SK-N-SH (cell line): ENCODE measurements around the gene SNAI3. TPM values are rescaled to one million over a fixed set of nuclear protein-coding genes. Genes with fewer than 3 reads are reported as not detected.

Source experiments
- CTCF ChIA-PET: fragments of 300-600, 350-600 bp; formaldehyde crosslinking; extraction: SDS; loops from one replicate; lab custom pipeline; 2021; lab: Yijun Ruan, JAX
- POLR2A ChIA-PET: fragments of 350-600 bp; sonication (Branson Sonifier 250); formaldehyde crosslinking; extraction: SDS; loops from one replicate; lab custom pipeline; 2020; ENCODE audit warnings: antibody characterized with exemption, inconsistent platforms; lab: Yijun Ruan, JAX
- DNase-seq: peaks from one replicate; pipeline ENCODE4 v3.0.0; 2012
- H2AFZ ChIP-seq: fragments of 200-600 bp; sonication (generic); 2 replicates; pipeline ENCODE4 v1.8.1; 2016; ENCODE audit warnings: antibody characterized with exemption, mild to moderate bottlenecking, low read depth
- H3F3A ChIP-seq: fragments of 200-600 bp; sonication (generic); replicated peaks from 2 replicates; pipeline ENCODE3; 2016; ENCODE audit warnings: antibody characterized with exemption, mild to moderate bottlenecking; ENCODE audit not compliant: insufficient read depth
- H3K27ac ChIP-seq, 2 experiments: fragments of 200-500 bp in 1 of 2; fragments of 200-600 bp in 1 of 2; sonication (Bioruptor generic) in 1 of 2; sonication (generic), shearing (Covaris generic) in 1 of 2; 2 replicates each; pipeline versions ENCODE4 v1.5.1 to v1.6.1; 2014 to 2016; ENCODE audit warnings: low read depth in 2 of 2, inconsistent platforms in 1 of 2, low read length in 1 of 2, mild to moderate bottlenecking in 1 of 2, mixed read lengths in 1 of 2
- H3K27me3 ChIP-seq: fragments of 200-600 bp; sonication (generic), shearing (Covaris generic); 2 replicates; pipeline ENCODE4 v1.6.1; 2016; ENCODE audit warnings: mixed run types; ENCODE audit not compliant: insufficient read depth
- H3K36me3 ChIP-seq, 2 experiments: fragments of 200-500 bp in 1 of 2; fragments of 200-600 bp in 1 of 2; sonication (Bioruptor generic) in 1 of 2; sonication (generic) in 1 of 2; replicated peaks in 1 of 2; 2 replicates each; pipeline versions ENCODE3 to v1.5.1; 2014 to 2016; ENCODE audit warnings: low read length in 1 of 2, mild to moderate bottlenecking in 1 of 2; ENCODE audit not compliant: insufficient read depth in 2 of 2, control insufficient read depth in 1 of 2
- H3K4me1 ChIP-seq, 2 experiments: fragments of 200-500 bp in 1 of 2; fragments of 200-600 bp in 1 of 2; sonication (Bioruptor generic) in 1 of 2; sonication (generic), shearing (Covaris generic) in 1 of 2; 2 replicates each; pipeline versions ENCODE4 v1.5.1 to v1.6.1; 2014 to 2016; ENCODE audit warnings: low read depth in 1 of 2, low read length in 1 of 2, mixed run types in 1 of 2; ENCODE audit not compliant: insufficient read depth in 2 of 2, control insufficient read depth in 1 of 2
- H3K4me2 ChIP-seq: fragments of 200-600 bp; sonication (generic), shearing (Covaris generic); 2 replicates; pipeline ENCODE4 v1.6.1; 2017; ENCODE audit warnings: mixed run types
- H3K4me3 ChIP-seq, 2 experiments: fragments of 200-500 bp in 1 of 2; fragments of 200-600 bp in 1 of 2; sonication (Bioruptor generic) in 1 of 2; sonication (generic), shearing (Covaris generic) in 1 of 2; 2 replicates each; pipeline versions ENCODE4 v1.5.1 to v1.8.1; 2014 to 2016; ENCODE audit warnings: low read depth in 2 of 2, inconsistent platforms in 1 of 2, low read length in 1 of 2, mild to moderate bottlenecking in 1 of 2, mixed read lengths in 1 of 2, moderate library complexity in 1 of 2
- H3K79me2 ChIP-seq: fragments of 200-600 bp; sonication (generic); 2 replicates; pipeline ENCODE4 v1.8.1; 2017; ENCODE audit warnings: mild to moderate bottlenecking; ENCODE audit not compliant: insufficient read depth
- H3K9ac ChIP-seq: fragments of 200-600 bp; sonication (generic); 2 replicates; pipeline ENCODE4 v1.6.1; 2017; ENCODE audit warnings: mixed run types
- H3K9me2 ChIP-seq: fragments of 200-600 bp; sonication (generic); 2 replicates; pipeline ENCODE4 v1.6.1; 2017; ENCODE audit warnings: mixed run types
- H3K9me3 ChIP-seq: fragments of 200-600 bp; sonication (generic); 2 replicates; pipeline ENCODE4 v1.6.1; 2017; ENCODE audit warnings: mixed run types, mild to moderate bottlenecking, moderate library complexity
- H4K20me1 ChIP-seq: fragments of 200-600 bp; sonication (generic); 2 replicates; pipeline ENCODE4 v1.6.1; 2017; ENCODE audit warnings: mild to moderate bottlenecking, mixed run types; ENCODE audit not compliant: insufficient read depth
- CHD2 ChIP-seq: fragments of 150-350 bp; IDR thresholded peaks from 2 replicates; pipeline ENCODE4 v1.6.1; 2018; ENCODE audit warnings: low read length; ENCODE audit not compliant: partially characterized antibody
- ELF1 ChIP-seq: IDR thresholded peaks from 2 replicates; pipeline ENCODE4 v1.4.0; 2012
- EP300 ChIP-seq, 2 experiments: IDR thresholded peaks; 2 replicates each; pipeline versions ENCODE4 v1.4.0 to v1.6.1; 2012; ENCODE audit warnings: borderline replicate concordance in 1 of 2, low read depth in 1 of 2, low read length in 1 of 2
- EZH2phosphoT487 ChIP-seq: fragments of 200-600 bp; sonication (generic); IDR thresholded peaks from 2 replicates; pipeline ENCODE4 v1.6.1; 2017; ENCODE audit warnings: low read depth, mixed run types, mild to moderate bottlenecking, antibody characterized with exemption, moderate library complexity, borderline replicate concordance
- FOSL2 ChIP-seq: IDR thresholded peaks from 2 replicates; pipeline ENCODE4 v1.4.0; 2012; ENCODE audit warnings: low read depth, mild to moderate bottlenecking, moderate library complexity, borderline replicate concordance
- FOXJ3 ChIP-seq: sonication (generic); formaldehyde crosslinking; IDR thresholded peaks from 2 replicates; pipeline ENCODE4 v1.5.1; 2020; ENCODE audit warnings: mild to moderate bottlenecking, missing genetic modification reagents
- GATA2 ChIP-seq: sonication (generic); formaldehyde crosslinking; IDR thresholded peaks from 2 replicates; pipeline ENCODE4 v1.5.0; 2020; ENCODE audit warnings: mild to moderate bottlenecking, missing genetic modification reagents
- JUND ChIP-seq: IDR thresholded peaks from 2 replicates; pipeline ENCODE4 v1.4.0; 2012
- MXI1 ChIP-seq: IDR thresholded peaks from 2 replicates; pipeline ENCODE4 v1.6.1; 2012; ENCODE audit warnings: mild to moderate bottlenecking, low read depth, low read length, improper control_type of control experiment
- NRF1 ChIP-seq: IDR thresholded peaks from 2 replicates; pipeline ENCODE4 v1.6.1; 2012; ENCODE audit warnings: low read depth, mild to moderate bottlenecking, low read length
- RFX5 ChIP-seq: IDR thresholded peaks from 2 replicates; pipeline ENCODE4 v1.6.1; 2012; ENCODE audit warnings: mild to moderate bottlenecking, improper control_type of control experiment, low read length
- RXRA ChIP-seq: IDR thresholded peaks from 2 replicates; pipeline ENCODE4 v1.4.0; 2012; ENCODE audit warnings: low read depth, mild to moderate bottlenecking, borderline replicate concordance
- SIN3A ChIP-seq: IDR thresholded peaks from 2 replicates; pipeline ENCODE4 v1.6.1; 2012; ENCODE audit warnings: low read depth, mild to moderate bottlenecking, low read length, moderate library complexity, borderline replicate concordance
- SMC3 ChIP-seq: IDR thresholded peaks from 2 replicates; pipeline ENCODE4 v1.6.1; 2012; ENCODE audit warnings: low read depth, low read length, improper control_type of control experiment
- TEAD4 ChIP-seq: IDR thresholded peaks from 2 replicates; pipeline ENCODE4 v1.4.0; 2012; ENCODE audit warnings: mild to moderate bottlenecking, borderline replicate concordance; ENCODE audit not compliant: insufficient read depth
- USF2 ChIP-seq: fragments of 150-350 bp; IDR thresholded peaks from 2 replicates; pipeline ENCODE4 v1.6.1; 2017; ENCODE audit warnings: antibody characterized with exemption, low read length, low read depth, borderline replicate concordance
- YY1 ChIP-seq: IDR thresholded peaks from 2 replicates; pipeline ENCODE4 v1.4.0; 2012; ENCODE audit warnings: low read depth, mild to moderate bottlenecking
- WGBS: methylation state at CpG from one replicate; pipeline ENCODE4 v1.1.6; 2017; ENCODE audit warnings: low lambda C conversion rate; 5-methylcytosine and 5-hydroxymethylcytosine counted together
- polyA plus RNA-seq, 3 experiments: library from polyadenylated mRNA; depleted of rRNA; stranded (reverse); fragments of >200 nt; gene quantifications; 2 replicates each; pipeline ENCODE4 v1.2.3, GENCODE V29; 2012
- TF ChIP-seq, protein P1 (sequence below): IDR thresholded peaks from 2 replicates; pipeline ENCODE4 v1.6.1; 2012; ENCODE audit warnings: mild to moderate bottlenecking, low read depth, low read length, moderate library complexity
- TF ChIP-seq, protein P2 (sequence below): IDR thresholded peaks from 2 replicates; pipeline ENCODE4 v1.4.0; 2012; ENCODE audit warnings: low read depth, borderline replicate concordance
- TF ChIP-seq, protein P3 (sequence below): IDR thresholded peaks from 2 replicates; pipeline ENCODE4; 2012
- TF ChIP-seq, protein P4 (sequence below): IDR thresholded peaks from 2 replicates; pipeline ENCODE4 v1.4.0; 2012; ENCODE audit warnings: low read depth

SNAI3 gene
- polyA plus RNA-seq, 1 of the 3 experiments (the other 2 are of a cell fraction) = 0.03 TPM

DNA sequence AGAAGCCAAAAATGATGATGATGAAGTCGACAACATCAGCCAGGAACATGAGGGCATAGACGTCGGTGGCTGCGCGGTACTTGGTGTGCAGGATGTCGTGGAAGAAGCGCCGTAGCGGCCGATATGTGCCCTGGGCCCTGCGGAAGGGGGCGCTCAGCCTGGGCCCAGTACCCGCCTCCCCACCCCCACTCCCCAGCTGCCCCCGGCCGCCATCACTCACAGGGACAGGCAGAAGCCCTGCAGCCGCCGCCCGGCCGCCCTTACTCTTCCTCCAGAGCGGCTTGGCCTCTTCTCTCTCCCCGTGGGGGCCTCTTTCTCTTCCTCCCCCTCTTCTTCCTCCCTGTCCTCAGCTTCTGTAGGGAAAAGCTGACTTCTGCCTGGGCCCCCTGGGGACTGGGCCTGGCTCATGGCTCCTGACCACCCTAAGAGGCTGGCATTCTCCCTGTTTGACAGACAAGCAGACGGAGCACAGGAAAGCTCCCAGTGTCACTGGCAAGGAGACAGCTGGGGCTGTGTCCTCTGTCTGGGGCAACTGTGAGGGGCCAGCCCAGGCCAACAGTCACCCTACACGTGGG is 34.2 kb upstream of the SNAI3 start:
- CTCF ChIA-PET = interaction anchor here (5.0 kb wide), 1 partner anchor 16 kb away, joined by 28 read pairs; no protein-coding TSS in a partner anchor
- TF ChIP-seq YY1 = no peak
- no peak for TF ChIP-seq JUND
- no peak for TF ChIP-seq FOSL2
- no peak for TF ChIP-seq FOXJ3 (CRISPR knock-in tag)
- TF ChIP-seq, protein P1, sequence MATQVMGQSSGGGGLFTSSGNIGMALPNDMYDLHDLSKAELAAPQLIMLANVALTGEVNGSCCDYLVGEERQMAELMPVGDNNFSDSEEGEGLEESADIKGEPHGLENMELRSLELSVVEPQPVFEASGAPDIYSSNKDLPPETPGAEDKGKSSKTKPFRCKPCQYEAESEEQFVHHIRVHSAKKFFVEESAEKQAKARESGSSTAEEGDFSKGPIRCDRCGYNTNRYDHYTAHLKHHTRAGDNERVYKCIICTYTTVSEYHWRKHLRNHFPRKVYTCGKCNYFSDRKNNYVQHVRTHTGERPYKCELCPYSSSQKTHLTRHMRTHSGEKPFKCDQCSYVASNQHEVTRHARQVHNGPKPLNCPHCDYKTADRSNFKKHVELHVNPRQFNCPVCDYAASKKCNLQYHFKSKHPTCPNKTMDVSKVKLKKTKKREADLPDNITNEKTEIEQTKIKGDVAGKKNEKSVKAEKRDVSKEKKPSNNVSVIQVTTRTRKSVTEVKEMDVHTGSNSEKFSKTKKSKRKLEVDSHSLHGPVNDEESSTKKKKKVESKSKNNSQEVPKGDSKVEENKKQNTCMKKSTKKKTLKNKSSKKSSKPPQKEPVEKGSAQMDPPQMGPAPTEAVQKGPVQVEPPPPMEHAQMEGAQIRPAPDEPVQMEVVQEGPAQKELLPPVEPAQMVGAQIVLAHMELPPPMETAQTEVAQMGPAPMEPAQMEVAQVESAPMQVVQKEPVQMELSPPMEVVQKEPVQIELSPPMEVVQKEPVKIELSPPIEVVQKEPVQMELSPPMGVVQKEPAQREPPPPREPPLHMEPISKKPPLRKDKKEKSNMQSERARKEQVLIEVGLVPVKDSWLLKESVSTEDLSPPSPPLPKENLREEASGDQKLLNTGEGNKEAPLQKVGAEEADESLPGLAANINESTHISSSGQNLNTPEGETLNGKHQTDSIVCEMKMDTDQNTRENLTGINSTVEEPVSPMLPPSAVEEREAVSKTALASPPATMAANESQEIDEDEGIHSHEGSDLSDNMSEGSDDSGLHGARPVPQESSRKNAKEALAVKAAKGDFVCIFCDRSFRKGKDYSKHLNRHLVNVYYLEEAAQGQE = no peak
- TF ChIP-seq, protein P2, sequence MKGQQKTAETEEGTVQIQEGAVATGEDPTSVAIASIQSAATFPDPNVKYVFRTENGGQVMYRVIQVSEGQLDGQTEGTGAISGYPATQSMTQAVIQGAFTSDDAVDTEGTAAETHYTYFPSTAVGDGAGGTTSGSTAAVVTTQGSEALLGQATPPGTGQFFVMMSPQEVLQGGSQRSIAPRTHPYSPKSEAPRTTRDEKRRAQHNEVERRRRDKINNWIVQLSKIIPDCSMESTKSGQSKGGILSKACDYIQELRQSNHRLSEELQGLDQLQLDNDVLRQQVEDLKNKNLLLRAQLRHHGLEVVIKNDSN = no peak
- TF ChIP-seq NRF1 = no peak
- no peak for TF ChIP-seq RFX5
- H3K36me3 ChIP-seq = peaks cover 17 to 68% of the 10 kb centered on the region in 2 experiments

GRCh38 chr16:88719933-88720296 is 33.6 kb upstream of the SNAI3 start:
- H3K9ac ChIP-seq = no peak overlapping the region
- H2AFZ ChIP-seq = no peak overlapping the region
- H3K36me3 ChIP-seq = peaks cover 17 to 67% of the 10 kb centered on the region in 2 experiments
- CTCF ChIA-PET = interaction anchor here (5.0 kb wide), 1 partner anchor 16 kb away, joined by 28 read pairs; no protein-coding TSS in a partner anchor
- no peaks in the 10 kb centered on the region for H3K79me2 ChIP-seq
- no peak overlapping the region for H3K27ac ChIP-seq
- H3K27me3 ChIP-seq = no peaks in the 10 kb centered on the region
- H3K9me3 ChIP-seq = no peaks in the 10 kb centered on the region
- 90% methylated on average over 2 of the region's 19 CpGs for WGBS
- no peaks in the 10 kb centered on the region for H3K9me2 ChIP-seq
- no peak overlapping the region for H3K4me3 ChIP-seq
- H4K20me1 ChIP-seq = no peaks in the 10 kb centered on the region
- DNase-seq = no peak
- POLR2A ChIA-PET = no interaction called here
- no peak overlapping the region for H3K4me2 ChIP-seq
- peaks cover 5% of the 10 kb centered on the region for H3F3A ChIP-seq
- peaks cover 0 to 1% of the 10 kb centered on the region in 2 experiments; a peak in 1 of 4 replicates for H3K4me1 ChIP-seq
- TF ChIP-seq RXRA (no peak), CHD2 (no peak), MXI1 (no peak), EZH2phosphoT487 (no peak), SMC3 (no peak), EP300 (IDR thresholded peaks at IDR 0.05; ENCODE audit: borderline replicate concordance in 1 of 2, low read depth in 1 of 2, low read length in 1 of 2) (no peak), GATA2 (no peak), ELF1 (no peak), NRF1 (no peak), SIN3A (no peak), TEAD4 (no peak), USF2 (no peak), YY1 (no peak)
- TF ChIP-seq, protein P3, sequence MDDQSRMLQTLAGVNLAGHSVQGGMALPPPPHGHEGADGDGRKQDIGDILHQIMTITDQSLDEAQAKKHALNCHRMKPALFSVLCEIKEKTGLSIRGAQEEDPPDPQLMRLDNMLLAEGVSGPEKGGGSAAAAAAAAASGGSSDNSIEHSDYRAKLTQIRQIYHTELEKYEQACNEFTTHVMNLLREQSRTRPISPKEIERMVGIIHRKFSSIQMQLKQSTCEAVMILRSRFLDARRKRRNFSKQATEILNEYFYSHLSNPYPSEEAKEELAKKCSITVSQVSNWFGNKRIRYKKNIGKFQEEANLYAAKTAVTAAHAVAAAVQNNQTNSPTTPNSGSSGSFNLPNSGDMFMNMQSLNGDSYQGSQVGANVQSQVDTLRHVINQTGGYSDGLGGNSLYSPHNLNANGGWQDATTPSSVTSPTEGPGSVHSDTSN = no peak
- TF ChIP-seq, protein P4, sequence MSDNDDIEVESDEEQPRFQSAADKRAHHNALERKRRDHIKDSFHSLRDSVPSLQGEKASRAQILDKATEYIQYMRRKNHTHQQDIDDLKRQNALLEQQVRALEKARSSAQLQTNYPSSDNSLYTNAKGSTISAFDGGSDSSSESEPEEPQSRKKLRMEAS = no peak

More for the DNA sequence above, 34.2 kb upstream of the SNAI3 start:
- peaks cover 0 to 7% of the 10 kb centered on the region in 2 experiments; a peak in 1 of 4 replicates for H3K4me1 ChIP-seq
- H3K9me3 ChIP-seq = no peaks in the 10 kb centered on the region
- H3K27ac ChIP-seq = no peak overlapping the region
- no peak overlapping the region for H2AFZ ChIP-seq
- H3K27me3 ChIP-seq = no peaks in the 10 kb centered on the region
- WGBS = 96% methylated on average over 20 of the region's 23 CpGs
- H3K9me2 ChIP-seq = no peaks in the 10 kb centered on the region
- H4K20me1 ChIP-seq = no peaks in the 10 kb centered on the region
- H3K4me3 ChIP-seq = no peak overlapping the region
- H3F3A ChIP-seq = peaks cover 5% of the 10 kb centered on the region
- no peak overlapping the region for H3K4me2 ChIP-seq
- POLR2A ChIA-PET = no interaction called here
- DNase-seq = no peak
- no peak overlapping the region for H3K9ac ChIP-seq
- no peaks in the 10 kb centered on the region for H3K79me2 ChIP-seq
